NB4 (cell line): Measurements from ENCODE around the gene TMED8.

Experiments
- DNase-seq: peaks from one replicate; pipeline ENCODE4 v3.0.0; 2010; ENCODE audit warnings: low read depth
- H3K4me3 ChIP-seq: one replicate; pipeline ENCODE4 v1.5.1; 2011; ENCODE audit warnings: mild to moderate bottlenecking, low read depth, low read length, moderate library complexity
- MYC ChIP-seq: IDR thresholded peaks from 2 replicates; pipeline ENCODE4 v1.6.1; 2011; ENCODE audit warnings: low read depth, low read length
- POLR2A ChIP-seq: IDR thresholded peaks from 2 replicates; pipeline ENCODE4 v1.6.1; 2011; ENCODE audit warnings: mild to moderate bottlenecking; ENCODE audit not compliant: insufficient read length; ENCODE audit errors: extremely low read depth
- TF ChIP-seq, protein P1 (sequence below): IDR thresholded peaks from one replicate; pipeline ENCODE4 v1.5.1; 2012; ENCODE audit warnings: low read depth, low read length
- TF ChIP-seq, protein P2 (sequence below): IDR thresholded peaks from 2 replicates; pipeline ENCODE4 v1.6.1; 2011; ENCODE audit warnings: low read depth, low read length

Gene TMED8

DNA sequence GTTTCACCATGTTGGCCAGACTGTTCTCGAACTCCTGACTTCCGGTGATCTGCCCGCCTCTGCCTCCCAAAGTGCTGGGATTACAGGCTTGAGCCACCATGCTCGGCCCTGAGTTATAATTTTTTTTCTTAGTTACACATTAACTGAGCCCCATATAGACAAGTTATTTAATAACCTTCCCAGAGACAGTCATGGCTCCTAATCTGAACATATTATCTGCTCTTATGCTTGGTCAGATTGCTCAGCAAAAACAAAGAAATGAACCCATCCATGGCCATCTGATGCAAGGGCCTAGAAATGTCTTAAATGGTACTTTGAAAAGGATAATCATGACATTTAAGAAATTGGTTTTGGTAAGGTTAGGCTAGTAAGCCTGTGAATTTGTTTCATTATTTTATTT lies 13.3 kb upstream of the TMED8 start:
- no peak for DNase-seq

GRCh38 chr14:77378701-77379100 lies 1.8 kb upstream of the TMED8 start:
- H3K4me3 ChIP-seq = no peak overlapping the region
- peak; percentile 36 for DNase-seq
- TF ChIP-seq, protein P1, sequence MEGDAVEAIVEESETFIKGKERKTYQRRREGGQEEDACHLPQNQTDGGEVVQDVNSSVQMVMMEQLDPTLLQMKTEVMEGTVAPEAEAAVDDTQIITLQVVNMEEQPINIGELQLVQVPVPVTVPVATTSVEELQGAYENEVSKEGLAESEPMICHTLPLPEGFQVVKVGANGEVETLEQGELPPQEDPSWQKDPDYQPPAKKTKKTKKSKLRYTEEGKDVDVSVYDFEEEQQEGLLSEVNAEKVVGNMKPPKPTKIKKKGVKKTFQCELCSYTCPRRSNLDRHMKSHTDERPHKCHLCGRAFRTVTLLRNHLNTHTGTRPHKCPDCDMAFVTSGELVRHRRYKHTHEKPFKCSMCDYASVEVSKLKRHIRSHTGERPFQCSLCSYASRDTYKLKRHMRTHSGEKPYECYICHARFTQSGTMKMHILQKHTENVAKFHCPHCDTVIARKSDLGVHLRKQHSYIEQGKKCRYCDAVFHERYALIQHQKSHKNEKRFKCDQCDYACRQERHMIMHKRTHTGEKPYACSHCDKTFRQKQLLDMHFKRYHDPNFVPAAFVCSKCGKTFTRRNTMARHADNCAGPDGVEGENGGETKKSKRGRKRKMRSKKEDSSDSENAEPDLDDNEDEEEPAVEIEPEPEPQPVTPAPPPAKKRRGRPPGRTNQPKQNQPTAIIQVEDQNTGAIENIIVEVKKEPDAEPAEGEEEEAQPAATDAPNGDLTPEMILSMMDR = no peak
- TF ChIP-seq, protein P2, sequence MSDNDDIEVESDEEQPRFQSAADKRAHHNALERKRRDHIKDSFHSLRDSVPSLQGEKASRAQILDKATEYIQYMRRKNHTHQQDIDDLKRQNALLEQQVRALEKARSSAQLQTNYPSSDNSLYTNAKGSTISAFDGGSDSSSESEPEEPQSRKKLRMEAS = no peak
- no peak for TF ChIP-seq MYC
- TF ChIP-seq POLR2A = no peak

More for the DNA sequence above, 13.3 kb upstream of the TMED8 start:
- TF ChIP-seq MYC (no peak), POLR2A (no peak)
- TF ChIP-seq, protein P1 = no peak
- TF ChIP-seq, protein P2 = no peak
- H3K4me3 ChIP-seq = no peak overlapping the region

DNA sequence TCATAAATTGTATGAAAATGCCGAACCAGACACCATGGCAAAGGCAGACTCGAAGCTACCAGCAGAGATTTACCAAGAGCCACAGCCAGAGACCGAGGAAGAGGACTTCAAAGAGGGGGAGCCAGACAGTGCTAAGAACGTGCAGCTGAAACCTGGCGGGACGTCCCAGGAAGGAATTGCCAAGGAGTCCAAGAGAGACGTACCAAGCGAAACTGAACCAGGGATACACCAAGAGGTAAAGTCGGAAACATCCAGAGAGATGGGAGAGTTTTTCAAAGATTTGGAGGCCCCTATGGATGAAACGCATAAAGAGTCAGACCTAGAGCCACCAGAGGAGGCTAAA lies 579 bp upstream of the TMED8 start:
- TF ChIP-seq MYC (no peak), POLR2A (no peak)
- TF ChIP-seq, protein P2 = no peak; the same call in 1 of the 2 replicates
- TF ChIP-seq, protein P1 = no peak
- peak overlapping the region; percentile 81 for H3K4me3 ChIP-seq

GRCh38 chr14:77375973-77376770 lies 722 bp downstream of the TMED8 start:
- TF ChIP-seq, protein P2 = no peak
- TF ChIP-seq, protein P1 = no peak
- TF ChIP-seq POLR2A = no peak
- TF ChIP-seq MYC = no peak
- DNase-seq = peak; percentile 56
- peak overlapping the region; percentile 81 for H3K4me3 ChIP-seq

More for the DNA sequence above, 579 bp upstream of the TMED8 start:
- DNase-seq = no peak

DNA sequence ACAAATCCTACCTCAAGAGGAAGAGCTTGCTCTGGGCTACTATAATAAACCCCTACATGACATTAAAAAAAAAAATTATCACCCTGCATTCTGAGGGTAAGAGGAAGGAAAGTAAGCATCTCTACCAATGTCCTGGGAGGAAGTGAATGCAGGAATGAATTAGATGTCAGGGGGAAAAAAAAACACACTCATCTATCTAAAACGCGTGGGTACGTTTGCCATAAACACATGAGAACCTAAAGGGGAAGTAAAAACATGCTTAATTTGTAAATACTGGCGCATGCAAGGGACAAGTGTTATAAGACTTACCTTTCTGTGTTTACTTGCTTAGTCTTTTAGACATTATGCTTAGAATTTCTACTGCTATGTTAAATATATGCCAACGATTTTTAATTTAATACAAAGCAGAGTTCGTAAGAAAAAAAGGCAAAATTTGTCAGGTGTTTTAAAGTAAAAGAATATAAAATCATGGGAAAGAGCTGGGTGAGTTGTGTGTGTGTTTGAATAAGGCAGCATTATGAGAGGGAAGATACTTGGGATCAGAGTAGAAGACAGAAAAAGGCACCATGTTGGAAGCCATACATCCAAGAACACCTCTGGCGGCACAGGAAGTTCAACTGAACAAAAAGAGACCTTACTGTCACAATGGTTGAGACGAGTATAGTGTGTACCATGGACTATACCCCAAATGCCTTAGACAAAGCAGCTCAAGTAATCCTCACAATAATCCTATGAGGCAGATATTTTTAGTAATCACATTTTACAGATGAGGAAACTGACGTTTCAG lies 1.5 kb downstream of the TMED8 start:
- DNase-seq = peak; percentile 43
- H3K4me3 ChIP-seq = peak overlapping the region; percentile 81
- TF ChIP-seq, protein P2 = no peak; the same call in 1 of the 2 replicates
- TF ChIP-seq, protein P1 = no peak
- TF ChIP-seq POLR2A (no peak), MYC (no peak)
